HG02840 (cell line): Measurements from ENCODE around the gene NPY4R.
"Not testable (repeated sequence)": the region's sequence is repeated elsewhere in the genome, so short reads cannot be mapped to it uniquely, and the experiment has no call there.

Experiments
- ATAC-seq: cut with Tn5 transposase; IDR thresholded peaks from one replicate; pipeline ENCODE4 v1.9.1; 2021; ENCODE audit warnings: mild to moderate bottlenecking, moderate library complexity, moderate number of reproducible peaks; ENCODE audit not compliant: unreplicated experiment, low FRiP score

NPY4R gene, protein sequence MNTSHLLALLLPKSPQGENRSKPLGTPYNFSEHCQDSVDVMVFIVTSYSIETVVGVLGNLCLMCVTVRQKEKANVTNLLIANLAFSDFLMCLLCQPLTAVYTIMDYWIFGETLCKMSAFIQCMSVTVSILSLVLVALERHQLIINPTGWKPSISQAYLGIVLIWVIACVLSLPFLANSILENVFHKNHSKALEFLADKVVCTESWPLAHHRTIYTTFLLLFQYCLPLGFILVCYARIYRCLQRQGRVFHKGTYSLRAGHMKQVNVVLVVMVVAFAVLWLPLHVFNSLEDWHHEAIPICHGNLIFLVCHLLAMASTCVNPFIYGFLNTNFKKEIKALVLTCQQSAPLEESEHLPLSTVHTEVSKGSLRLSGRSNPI

DNA sequence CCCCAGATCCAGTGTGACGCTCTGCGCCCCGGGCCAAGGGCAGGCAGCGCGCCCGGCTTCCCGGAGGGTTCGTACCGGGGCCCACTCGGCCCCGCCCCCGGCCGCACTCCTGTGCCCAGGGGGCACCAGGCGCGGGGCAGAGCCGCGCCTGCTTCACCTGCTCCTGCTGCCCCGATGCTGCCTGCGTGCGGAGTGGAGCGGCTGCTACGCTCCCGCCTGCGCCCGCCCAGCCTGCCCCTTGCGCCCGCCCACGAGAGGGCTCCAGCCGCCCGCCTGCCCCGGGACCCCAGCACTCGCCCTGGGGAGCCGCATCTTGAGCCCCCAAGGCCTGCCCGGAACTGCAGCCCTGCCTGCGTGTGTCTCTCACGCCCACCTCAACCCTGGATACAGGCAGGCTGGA, at the start of gene NPY4R:
TSS of gene NPY4R (minus strand) at position 194 of the 400 bp plus-strand sequence. CDS start 3,323 bp downstream, outside the sequence.
- not testable (repeated sequence) for ATAC-seq

DNA sequence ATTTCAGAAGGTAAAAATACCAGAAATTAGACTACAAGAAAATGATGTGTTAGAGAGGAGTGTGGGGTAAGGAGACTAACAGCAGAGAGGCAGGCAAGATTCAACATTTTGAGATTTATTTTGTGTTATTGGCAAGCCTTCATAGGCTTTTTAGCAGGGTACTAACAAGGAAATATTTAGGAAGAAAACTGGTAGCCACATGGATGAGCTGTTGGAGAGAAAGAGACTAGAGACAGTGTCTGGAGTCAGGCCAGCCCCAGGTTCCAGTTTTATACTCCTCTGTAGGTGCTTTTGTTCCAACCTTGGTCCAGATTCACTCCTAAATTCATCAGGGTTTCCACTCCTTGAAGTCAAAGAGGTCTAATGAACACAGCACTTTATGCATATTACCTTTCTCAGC, 49.6 kb upstream of the NPY4R start:
- ATAC-seq = no peak

GRCh38 chr10:46514899-46515298, 49.1 kb upstream of the NPY4R start:
- ATAC-seq = no peak

DNA sequence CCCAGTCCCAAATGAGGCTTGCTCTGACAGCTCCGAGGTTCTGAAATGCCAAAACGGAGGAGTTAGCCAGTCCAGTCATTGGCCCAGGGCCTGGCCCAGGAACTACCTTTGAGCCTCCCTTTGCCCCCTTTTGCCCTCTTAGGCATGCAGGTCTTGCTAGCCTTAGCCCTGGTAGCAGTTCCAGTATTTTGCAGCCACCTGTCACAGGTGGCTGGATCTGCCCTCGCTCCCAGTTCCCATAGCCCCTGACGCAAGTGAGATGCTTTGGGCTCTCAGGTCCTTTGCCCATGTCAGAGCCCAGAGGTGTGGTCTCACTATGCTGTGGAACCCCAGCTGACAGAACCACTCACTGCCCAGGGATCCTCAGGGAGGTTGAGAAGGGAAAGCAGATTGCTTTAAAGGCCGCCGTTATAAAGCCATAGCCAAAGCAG, 48.7 kb upstream of the NPY4R start:
- ATAC-seq = no peak

DNA sequence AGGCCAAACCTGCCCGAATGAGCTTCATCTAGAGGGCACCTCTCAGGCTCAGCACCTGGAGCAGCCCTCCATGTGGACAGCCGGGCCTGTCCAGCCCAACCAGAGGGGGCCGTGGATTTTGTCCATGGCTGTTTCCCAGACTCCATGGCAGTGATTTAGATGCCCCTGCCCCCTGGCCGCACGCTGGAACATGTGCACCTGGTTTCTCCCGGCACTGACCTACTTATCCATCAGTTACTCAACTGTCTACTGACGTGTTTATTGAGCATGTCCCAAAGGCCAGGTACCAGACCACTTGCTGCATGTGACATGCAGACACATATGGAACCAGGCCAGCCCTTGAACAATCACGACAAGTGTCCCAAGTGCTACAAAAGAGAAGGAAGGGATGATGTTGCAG, 47.6 kb upstream of the NPY4R start:
- ATAC-seq = not testable (repeated sequence)

DNA sequence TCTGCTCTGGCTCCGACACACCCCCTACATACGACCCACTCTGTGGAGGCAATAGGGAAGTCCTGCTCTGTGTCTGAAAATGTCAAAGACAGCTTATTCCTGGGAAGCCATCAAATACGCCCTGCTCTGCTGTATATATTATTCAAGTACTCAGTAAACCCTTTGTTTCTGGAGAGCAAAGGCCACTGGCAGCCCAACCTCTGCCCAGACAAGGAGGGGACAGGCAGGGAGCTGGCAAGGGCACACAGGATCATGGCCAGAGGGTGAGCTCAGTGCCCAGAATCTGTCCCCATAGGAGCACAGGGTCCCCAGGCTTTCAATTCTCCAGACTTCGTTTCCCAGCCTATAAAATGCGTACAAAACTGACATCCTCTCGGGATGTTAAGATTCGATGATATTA, 47.0 kb upstream of the NPY4R start:
- ATAC-seq = not testable (repeated sequence)

- ATAC-seq = not testable (repeated sequence)
These were observed 46.2 kb upstream of the NPY4R start for GRCh38 chr10:46512002-46512401.

GRCh38 chr10:46499990-46500389, 34.2 kb upstream of the NPY4R start:
- not testable (repeated sequence) for ATAC-seq

DNA sequence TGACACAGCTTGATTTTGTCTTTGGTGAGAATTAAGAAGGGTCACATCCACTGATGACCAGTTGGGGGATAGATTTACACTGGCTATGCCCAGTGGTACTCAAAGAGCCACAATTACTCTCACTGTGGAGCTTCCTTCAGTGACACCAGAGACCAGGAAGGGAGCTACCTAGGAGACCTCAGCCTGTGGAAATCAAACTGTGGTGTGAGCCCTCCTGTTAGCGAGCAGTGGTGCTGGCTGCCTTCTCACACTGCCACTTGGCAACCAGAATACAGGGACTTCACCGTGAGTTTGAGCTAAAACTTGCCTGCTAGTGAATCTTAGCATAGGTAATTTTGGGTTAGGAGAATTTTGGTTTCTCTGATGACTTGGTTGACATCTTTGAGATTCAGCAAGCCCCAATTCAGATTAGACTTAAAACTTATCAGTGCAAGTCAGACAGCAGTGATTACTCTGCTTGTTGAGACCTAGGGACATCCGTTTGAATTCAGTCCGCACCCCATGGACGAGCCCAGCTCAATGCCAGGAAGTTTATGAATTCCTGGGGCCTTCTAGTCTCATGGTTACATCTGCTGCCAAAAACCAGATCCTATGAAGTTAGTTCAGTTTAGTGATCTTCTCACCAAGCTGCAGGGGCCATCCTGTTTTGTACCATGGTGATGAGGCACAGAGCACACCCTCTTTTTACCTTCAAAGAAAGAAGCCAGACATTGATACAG, 33.4 kb upstream of the NPY4R start:
- not testable (repeated sequence) for ATAC-seq

DNA sequence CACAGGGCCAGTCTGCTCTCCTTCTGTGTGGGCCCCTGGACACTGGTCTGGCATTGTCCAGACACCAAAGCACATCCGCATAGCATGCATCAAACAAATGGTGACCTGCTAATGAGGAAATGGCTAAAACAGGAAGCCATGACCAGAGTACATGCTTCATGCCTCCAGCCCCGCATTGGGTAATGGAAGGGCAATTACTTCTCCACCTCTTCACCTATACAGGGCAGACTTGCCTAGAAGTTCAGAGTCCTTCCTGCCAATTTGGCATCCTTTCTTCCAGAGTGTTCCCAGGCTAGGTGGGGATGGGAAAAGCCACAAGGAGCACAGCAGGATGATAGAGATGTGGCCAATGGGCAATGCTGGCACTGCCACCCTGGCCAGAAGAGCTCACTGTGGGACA, 32.1 kb upstream of the NPY4R start:
- ATAC-seq = not testable (repeated sequence)

GRCh38 chr10:46497401-46497800, 31.6 kb upstream of the NPY4R start:
- not testable (repeated sequence) for ATAC-seq

DNA sequence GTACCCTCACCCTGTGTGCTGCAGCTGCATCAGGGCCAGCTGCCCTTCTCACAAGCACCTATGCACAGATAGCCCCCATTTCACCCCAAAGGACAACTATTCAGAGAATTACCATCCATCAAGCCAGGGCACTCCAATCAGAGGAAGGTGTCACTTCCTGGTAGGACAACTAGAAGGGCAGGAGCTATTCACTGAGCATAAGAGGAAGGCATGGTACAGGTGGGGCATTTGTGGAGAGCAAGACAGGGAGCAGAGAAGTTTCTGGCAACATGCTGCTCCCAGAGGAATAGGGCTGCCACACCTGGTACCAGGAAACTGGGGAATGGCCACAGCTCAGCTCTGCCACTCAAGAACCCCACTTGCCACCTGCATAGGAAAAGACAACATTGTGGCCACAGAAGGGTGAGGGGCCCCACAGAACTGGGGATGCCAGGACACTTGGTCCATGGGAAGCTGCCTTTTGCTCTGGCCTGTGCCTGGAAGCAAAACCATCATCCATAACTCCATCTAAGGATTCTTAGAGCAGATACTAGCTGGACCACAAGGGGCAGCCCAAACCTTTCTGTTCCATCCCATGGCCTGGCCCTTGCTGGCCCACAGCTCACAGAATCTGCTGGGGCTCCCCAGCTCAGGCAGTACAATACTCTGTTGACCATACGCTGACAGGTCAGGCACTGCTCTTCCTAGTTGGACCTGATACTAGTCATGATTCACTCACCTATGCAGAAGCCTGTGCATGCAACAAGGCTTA, 25.8 kb upstream of the NPY4R start:
- ATAC-seq = not testable (repeated sequence)

GRCh38 chr10:46490285-46490684, 24.5 kb upstream of the NPY4R start:
- ATAC-seq = not testable (repeated sequence)

GRCh38 chr10:46486459-46486858, 20.7 kb upstream of the NPY4R start:
- ATAC-seq = not testable (repeated sequence)

DNA sequence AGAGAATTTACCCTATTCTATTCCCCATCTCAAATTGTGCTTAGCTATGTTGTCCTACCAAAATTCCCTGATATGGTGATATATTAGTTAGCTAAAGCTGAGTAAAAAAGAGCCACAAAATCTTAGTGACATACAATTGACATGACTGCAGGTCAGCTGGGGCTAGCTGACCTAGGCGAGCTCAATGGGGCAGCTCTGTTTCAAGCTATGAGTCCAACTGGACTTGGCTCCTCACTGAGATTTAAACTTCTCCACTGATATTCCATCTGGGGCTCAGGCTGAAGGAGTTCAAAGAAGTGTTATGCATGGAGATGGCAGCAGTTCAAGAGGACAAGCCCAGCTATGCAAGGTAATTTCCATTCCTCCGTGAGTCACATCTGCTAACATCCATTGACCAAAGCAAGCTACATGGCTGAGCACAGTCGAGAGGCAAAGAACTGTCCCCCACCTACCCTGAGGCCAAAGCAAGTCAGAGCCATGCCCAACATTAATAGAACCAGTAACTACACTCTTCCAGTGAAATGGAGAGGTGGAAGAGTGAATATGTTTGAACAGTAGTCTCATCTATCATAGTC, 9.1 kb upstream of the NPY4R start:
- ATAC-seq = not testable (repeated sequence)

- ATAC-seq = not testable (repeated sequence)
These were observed 8.0 kb upstream of the NPY4R start for GRCh38 chr10:46473758-46474157.

- not testable (repeated sequence) for ATAC-seq
These were observed 4.4 kb upstream of the NPY4R start for GRCh38 chr10:46470134-46470533.

DNA sequence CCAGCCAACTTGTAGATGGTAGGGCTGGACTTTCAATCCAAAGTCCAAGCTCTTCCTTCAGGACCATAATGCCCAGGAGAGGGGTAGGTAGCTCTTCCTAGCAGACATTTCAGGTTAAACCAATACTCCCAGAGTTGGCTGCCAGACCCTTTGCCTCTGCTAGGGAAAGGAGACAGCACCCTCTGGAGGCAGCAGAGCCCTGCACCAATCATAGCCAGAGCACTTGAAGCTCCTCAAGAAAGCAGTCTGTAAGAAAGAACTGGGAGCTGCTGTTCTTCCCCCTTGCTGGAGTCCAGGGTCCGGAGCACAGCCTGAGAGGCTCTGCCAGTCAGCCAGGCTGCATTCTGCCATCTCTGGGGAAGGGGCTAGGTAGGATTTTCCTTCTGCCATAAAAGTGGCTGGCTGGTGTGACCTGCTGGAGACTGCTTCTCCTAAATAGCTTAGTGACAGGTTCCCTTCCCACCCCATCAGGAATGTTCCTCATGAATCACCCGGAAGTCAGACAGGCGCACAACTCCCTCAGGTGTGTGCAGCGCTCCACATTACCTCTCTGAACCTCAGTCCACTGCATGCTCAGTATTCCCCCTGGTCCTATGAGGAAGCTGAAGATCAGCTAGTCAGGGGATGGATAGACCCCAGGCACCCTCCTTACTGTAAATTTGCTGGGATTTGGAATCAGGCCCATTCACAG, 2.5 kb upstream of the NPY4R start:
- ATAC-seq = not testable (repeated sequence)

DNA sequence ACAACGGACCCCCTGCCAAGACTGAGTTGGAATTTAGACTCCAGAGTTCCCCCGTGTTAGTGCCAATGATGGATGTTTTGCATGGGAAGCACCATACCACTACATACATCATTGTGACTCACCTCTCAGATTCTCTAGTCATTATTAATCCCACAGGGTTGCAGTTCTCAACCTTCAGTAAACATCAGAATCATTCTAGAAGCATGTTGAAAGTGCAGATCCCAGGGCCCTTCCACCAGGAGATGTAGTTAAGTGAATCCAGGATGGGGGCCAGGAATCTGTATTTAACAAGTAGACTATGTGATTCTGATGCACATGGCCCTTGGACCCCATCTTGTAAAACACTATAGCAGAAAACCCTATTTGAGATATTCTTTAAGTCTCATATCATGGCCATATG, 2.1 kb downstream of the NPY4R start:
- ATAC-seq = not testable (repeated sequence)

DNA sequence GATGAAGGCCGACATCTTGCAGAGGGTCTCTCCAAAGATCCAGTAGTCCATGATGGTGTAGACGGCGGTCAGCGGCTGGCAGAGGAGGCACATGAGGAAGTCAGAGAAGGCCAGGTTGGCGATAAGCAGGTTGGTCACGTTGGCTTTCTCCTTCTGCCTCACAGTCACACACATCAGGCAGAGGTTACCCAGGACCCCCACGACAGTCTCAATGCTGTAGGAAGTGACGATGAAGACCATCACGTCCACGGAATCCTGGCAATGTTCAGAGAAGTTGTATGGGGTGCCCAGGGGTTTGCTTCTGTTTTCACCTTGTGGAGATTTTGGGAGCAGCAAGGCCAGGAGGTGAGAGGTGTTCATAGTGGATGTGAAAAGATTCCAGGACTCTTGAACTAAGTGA, 3.5 kb downstream of the NPY4R start:
- ATAC-seq = not testable (repeated sequence)
